Measurements from ENCODE around the gene ZNF385B.

DNA sequence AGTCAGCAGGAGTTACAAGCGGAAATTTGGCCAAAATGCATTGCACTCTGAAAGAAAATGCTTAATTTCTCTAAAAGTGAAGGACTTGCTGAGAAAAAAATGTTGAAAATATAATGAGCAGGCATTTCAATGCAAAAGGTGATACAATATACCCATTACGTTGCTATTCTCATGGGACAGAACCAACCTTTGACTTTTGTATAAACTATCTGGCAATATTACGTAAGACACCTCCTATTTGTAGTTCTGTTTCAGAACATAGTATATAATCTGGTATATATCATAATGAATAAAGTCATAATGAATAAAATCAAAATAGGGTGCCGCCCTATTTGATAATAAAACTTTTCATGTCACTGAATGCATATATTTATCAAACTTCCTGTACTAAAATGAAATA lies 310.6 kb downstream of the ZNF385B start:
- TF ChIP-seq, protein P1, sequence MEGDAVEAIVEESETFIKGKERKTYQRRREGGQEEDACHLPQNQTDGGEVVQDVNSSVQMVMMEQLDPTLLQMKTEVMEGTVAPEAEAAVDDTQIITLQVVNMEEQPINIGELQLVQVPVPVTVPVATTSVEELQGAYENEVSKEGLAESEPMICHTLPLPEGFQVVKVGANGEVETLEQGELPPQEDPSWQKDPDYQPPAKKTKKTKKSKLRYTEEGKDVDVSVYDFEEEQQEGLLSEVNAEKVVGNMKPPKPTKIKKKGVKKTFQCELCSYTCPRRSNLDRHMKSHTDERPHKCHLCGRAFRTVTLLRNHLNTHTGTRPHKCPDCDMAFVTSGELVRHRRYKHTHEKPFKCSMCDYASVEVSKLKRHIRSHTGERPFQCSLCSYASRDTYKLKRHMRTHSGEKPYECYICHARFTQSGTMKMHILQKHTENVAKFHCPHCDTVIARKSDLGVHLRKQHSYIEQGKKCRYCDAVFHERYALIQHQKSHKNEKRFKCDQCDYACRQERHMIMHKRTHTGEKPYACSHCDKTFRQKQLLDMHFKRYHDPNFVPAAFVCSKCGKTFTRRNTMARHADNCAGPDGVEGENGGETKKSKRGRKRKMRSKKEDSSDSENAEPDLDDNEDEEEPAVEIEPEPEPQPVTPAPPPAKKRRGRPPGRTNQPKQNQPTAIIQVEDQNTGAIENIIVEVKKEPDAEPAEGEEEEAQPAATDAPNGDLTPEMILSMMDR (IDR thresholded peaks at IDR 0.05): no peak
- no peak for TF ChIP-seq POLR2A (IDR thresholded peaks at IDR 0.05)

All from body of pancreas (tissue), 4 donors.